KMS-11 (cell line): ENCODE data around the gene AASDHPPT.

Experiments
- H2AFZ ChIP-seq: fragments of 200-600 bp; sonication (generic); 2 replicates; pipeline ENCODE4 v1.6.1; 2016; ENCODE audit warnings: antibody characterized with exemption, mixed run types, low read depth
- H3K27ac ChIP-seq: fragments of 200-600 bp; sonication (generic); 2 replicates; pipeline ENCODE4 v1.6.1; 2016; ENCODE audit warnings: mild to moderate bottlenecking, mixed run types
- H3K27me3 ChIP-seq: fragments of 200-600 bp; sonication (generic); 2 replicates; pipeline ENCODE4 v1.6.1; 2017; ENCODE audit warnings: mild to moderate bottlenecking, low read depth, mixed run types, moderate library complexity; ENCODE audit not compliant: insufficient read depth
- H3K36me3 ChIP-seq: fragments of 200-600 bp; sonication (generic); 2 replicates; pipeline ENCODE4 v1.6.1; 2017; ENCODE audit warnings: mild to moderate bottlenecking, mixed run types; ENCODE audit not compliant: insufficient read depth
- H3K4me1 ChIP-seq: fragments of 200-600 bp; sonication (generic); 2 replicates; pipeline ENCODE4 v1.6.1; 2016; ENCODE audit warnings: mild to moderate bottlenecking, low read depth, mixed run types; ENCODE audit not compliant: poor library complexity, severe bottlenecking
- H3K4me2 ChIP-seq: fragments of 200-600 bp; sonication (generic); 2 replicates; pipeline ENCODE4 v1.7.0; 2016; ENCODE audit warnings: mild to moderate bottlenecking, mixed run types
- H3K4me3 ChIP-seq: fragments of 200-600 bp; sonication (generic); IDR thresholded peaks from 2 replicates; pipeline ENCODE4 v1.6.1; 2017; ENCODE audit warnings: low read depth, low read length, mixed read lengths; ENCODE audit not compliant: insufficient read depth
- H3K79me2 ChIP-seq: fragments of 200-600 bp; sonication (generic); 2 replicates; pipeline ENCODE4 v1.6.1; 2016; ENCODE audit warnings: low read depth, mixed run types; ENCODE audit not compliant: insufficient read depth
- H3K9ac ChIP-seq: fragments of 200-600 bp; sonication (generic); 2 replicates; pipeline ENCODE4 v1.6.1; 2016; ENCODE audit warnings: mild to moderate bottlenecking, mixed run types
- H4K20me1 ChIP-seq: fragments of 200-600 bp; sonication (generic); 2 replicates; pipeline ENCODE4 v1.6.1; 2016; ENCODE audit warnings: mild to moderate bottlenecking, mixed run types; ENCODE audit not compliant: insufficient read depth
- TF ChIP-seq, protein P1 (sequence below): fragments of 200-600 bp; sonication (generic); conservative IDR thresholded peaks from 2 replicates; pipeline ENCODE4 v1.6.1; 2017; ENCODE audit warnings: low read depth, mild to moderate bottlenecking, antibody characterized with exemption, low read length, moderate library complexity, mixed read lengths

AASDHPPT gene

DNA sequence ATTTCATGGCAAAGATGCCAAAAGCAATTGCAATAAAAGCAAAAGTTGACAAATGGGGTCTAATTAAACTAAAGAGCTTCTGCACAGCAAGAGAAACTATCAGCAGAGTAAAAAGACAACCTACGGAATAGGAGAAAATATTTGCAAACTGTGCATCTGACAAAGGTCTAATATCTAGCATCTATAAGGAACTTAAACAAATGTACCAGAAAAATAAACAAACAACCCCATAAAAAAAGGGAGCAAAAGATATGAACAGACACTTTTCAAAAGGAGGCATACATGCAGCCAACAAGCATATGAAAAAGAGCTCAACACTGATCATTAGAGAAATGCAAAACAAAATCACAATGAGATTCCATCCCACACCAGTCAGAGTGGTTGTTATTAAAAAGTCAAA lies 60.3 kb downstream of the AASDHPPT start:
- Histone ChIP-seq H3K27ac (no peak overlapping the region), H3K79me2 (no peaks in the 10 kb centered on the region), H3K9ac (no peak overlapping the region), H4K20me1 (no peaks in the 10 kb centered on the region), H3K36me3 (no peaks in the 10 kb centered on the region), H3K4me3 (no peak overlapping the region), H3K27me3 (no peaks in the 10 kb centered on the region), H3K4me2 (no peak overlapping the region), H2AFZ (no peak overlapping the region), H3K4me1 (no peaks in the 10 kb centered on the region)
- TF ChIP-seq, protein P1, sequence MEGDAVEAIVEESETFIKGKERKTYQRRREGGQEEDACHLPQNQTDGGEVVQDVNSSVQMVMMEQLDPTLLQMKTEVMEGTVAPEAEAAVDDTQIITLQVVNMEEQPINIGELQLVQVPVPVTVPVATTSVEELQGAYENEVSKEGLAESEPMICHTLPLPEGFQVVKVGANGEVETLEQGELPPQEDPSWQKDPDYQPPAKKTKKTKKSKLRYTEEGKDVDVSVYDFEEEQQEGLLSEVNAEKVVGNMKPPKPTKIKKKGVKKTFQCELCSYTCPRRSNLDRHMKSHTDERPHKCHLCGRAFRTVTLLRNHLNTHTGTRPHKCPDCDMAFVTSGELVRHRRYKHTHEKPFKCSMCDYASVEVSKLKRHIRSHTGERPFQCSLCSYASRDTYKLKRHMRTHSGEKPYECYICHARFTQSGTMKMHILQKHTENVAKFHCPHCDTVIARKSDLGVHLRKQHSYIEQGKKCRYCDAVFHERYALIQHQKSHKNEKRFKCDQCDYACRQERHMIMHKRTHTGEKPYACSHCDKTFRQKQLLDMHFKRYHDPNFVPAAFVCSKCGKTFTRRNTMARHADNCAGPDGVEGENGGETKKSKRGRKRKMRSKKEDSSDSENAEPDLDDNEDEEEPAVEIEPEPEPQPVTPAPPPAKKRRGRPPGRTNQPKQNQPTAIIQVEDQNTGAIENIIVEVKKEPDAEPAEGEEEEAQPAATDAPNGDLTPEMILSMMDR: no peak
